Kidney (tissue), 14 donors: ENCODE results near the gene KLHL10. TPM values are rescaled to one million over a fixed set of nuclear protein-coding genes. Genes with fewer than 3 reads are reported as not detected.
A peak's percentile ranks its signal among the peaks of the same experiment; 100 is the strongest.

ENCODE experiments used
- DNase-seq, 5 donors: peaks; one replicate each; pipeline ENCODE4 v3.0.0-alpha.2; 2013 to 2020
- FAIRE-seq: peaks from 2 replicates; lab custom pipeline; 2012; peaks lifted over from hg19 to GRCh38; lab: Jason Lieb, UNC
- H3K27ac ChIP-seq, 2 donors: one replicate each; pipeline ENCODE4 v1.7.0; 2013; ENCODE audit warnings: low read depth in 2 of 2, low read length in 2 of 2, inconsistent platforms in 1 of 2
- H3K27me3 ChIP-seq: one replicate; pipeline ENCODE4 v1.7.1; 2013; ENCODE audit warnings: low read length, inconsistent platforms; ENCODE audit not compliant: control insufficient read depth, insufficient read depth
- H3K36me3 ChIP-seq, 3 donors: one replicate each; pipeline versions ENCODE4 v1.7.0 to v1.7.1; 2013; ENCODE audit warnings: low read length in 3 of 3, control low read depth in 1 of 3, inconsistent platforms in 1 of 3; ENCODE audit not compliant: insufficient read depth in 3 of 3, control insufficient read depth in 2 of 3
- H3K4me1 ChIP-seq, 3 donors: one replicate each; pipeline versions ENCODE4 v1.7.0 to v1.7.1; 2013; ENCODE audit warnings: low read length in 3 of 3, inconsistent platforms in 1 of 3, low read depth in 1 of 3; ENCODE audit not compliant: control insufficient read depth in 2 of 3, insufficient read depth in 2 of 3
- H3K4me3 ChIP-seq, 3 donors: one replicate each; pipeline versions ENCODE4 v1.7.0 to v1.8.1; 2013; ENCODE audit warnings: low read length in 3 of 3, control low read depth in 1 of 3, inconsistent platforms in 1 of 3
- H3K9ac ChIP-seq, 3 donors: one replicate each; pipeline versions ENCODE4 v1.7.0 to v1.7.1; 2013; ENCODE audit warnings: low read length in 3 of 3, control low read depth in 1 of 3, inconsistent platforms in 1 of 3
- H3K9me3 ChIP-seq, 3 donors: one replicate each; pipeline versions ENCODE4 v1.7.0 to v1.7.1; 2013; ENCODE audit warnings: low read length in 3 of 3, control low read depth in 1 of 3, inconsistent platforms in 1 of 3; ENCODE audit not compliant: control insufficient read depth in 2 of 3, insufficient read depth in 1 of 3
- intact Hi-C: fragments of 100-400 bp; cut with DNase I; formaldehyde crosslinking; loops from one replicate; pipeline ENCODE4 v1.11.1; 2022
- polyA plus RNA-seq: library from polyadenylated mRNA; stranded (reverse); fragments of 350-450 nt; fragmentation: Illumina TruSeq; extraction: RNeasy Lipid Tissue Mini Kit (QIAGEN cat#74804); gene quantifications from one replicate; pipeline ENCODE4 v1.2.3, GENCODE V29; 2014; ENCODE audit warnings: low read depth, low replicate concordance; ENCODE audit not compliant: insufficient read depth
- total RNA-seq: library from RNA; stranded (reverse); fragmentation: NEBNext Ultra II Directional; extraction: Animal tissue kit (Norgen Biotek cat#: 25700); gene quantifications from one replicate; pipeline ENCODE4 v1.2.1, GENCODE V29; 2021
- TF ChIP-seq, protein P1 (sequence below): IDR thresholded peaks from 3 replicates; pipeline ENCODE4 v1.5.1; 2012; ENCODE audit warnings: mild to moderate bottlenecking, moderate library complexity, borderline replicate concordance; ENCODE audit not compliant: insufficient read depth; ENCODE audit errors: extremely low read depth
- donor health status: control.
- donor health status: control.
- donor health status: control.
- donor health status: control.
- donor health status: control.
- donor health status: DM: yes; HTN: yes; CAD: no.
- donor health status: Normal renal cell carcinoma (clear cell type).

KLHL10 gene
- total and polyA plus RNA-seq, 2 donors from 2014 or later: 0.28 TPM; not detected in 1

DNA sequence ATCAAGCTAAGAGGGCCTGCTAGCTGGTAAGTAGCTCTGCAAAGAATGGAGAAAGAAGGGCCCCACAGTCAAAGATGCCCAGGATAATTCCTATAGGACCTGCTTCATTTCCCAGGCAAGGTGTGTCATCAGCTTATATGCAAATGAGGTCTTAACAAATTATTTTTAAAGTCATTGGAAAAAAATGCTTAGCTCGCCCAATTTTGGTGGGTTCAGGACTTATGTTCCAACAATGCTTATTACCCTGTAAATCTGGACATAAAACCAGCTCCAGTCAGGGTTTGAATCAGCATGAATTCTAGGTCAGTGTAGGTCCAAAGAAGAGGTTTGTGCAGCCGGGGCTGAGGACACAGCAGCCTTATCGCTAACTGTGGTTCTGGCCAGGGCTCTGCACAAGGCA is 55.8 kb downstream of the KLHL10 start:
- TF ChIP-seq, protein P1, sequence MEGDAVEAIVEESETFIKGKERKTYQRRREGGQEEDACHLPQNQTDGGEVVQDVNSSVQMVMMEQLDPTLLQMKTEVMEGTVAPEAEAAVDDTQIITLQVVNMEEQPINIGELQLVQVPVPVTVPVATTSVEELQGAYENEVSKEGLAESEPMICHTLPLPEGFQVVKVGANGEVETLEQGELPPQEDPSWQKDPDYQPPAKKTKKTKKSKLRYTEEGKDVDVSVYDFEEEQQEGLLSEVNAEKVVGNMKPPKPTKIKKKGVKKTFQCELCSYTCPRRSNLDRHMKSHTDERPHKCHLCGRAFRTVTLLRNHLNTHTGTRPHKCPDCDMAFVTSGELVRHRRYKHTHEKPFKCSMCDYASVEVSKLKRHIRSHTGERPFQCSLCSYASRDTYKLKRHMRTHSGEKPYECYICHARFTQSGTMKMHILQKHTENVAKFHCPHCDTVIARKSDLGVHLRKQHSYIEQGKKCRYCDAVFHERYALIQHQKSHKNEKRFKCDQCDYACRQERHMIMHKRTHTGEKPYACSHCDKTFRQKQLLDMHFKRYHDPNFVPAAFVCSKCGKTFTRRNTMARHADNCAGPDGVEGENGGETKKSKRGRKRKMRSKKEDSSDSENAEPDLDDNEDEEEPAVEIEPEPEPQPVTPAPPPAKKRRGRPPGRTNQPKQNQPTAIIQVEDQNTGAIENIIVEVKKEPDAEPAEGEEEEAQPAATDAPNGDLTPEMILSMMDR: no peak
- Histone ChIP-seq H3K27ac (no peak overlapping the region), H3K4me3 (no peak overlapping the region), H3K36me3 (peaks cover 2 to 45% (median 36%) of the 10 kb centered on the region in 3 donors), H3K27me3 (no peaks in the 10 kb centered on the region), H3K4me1 (peaks cover 0 to 3% (median 0%) of the 10 kb centered on the region in 3 donors), H3K9ac (no peak overlapping the region), H3K9me3 (no peaks in the 10 kb centered on the region)
- FAIRE-seq (no peak), DNase-seq (no peak)
- intact Hi-C loops: no loop called here

DNA sequence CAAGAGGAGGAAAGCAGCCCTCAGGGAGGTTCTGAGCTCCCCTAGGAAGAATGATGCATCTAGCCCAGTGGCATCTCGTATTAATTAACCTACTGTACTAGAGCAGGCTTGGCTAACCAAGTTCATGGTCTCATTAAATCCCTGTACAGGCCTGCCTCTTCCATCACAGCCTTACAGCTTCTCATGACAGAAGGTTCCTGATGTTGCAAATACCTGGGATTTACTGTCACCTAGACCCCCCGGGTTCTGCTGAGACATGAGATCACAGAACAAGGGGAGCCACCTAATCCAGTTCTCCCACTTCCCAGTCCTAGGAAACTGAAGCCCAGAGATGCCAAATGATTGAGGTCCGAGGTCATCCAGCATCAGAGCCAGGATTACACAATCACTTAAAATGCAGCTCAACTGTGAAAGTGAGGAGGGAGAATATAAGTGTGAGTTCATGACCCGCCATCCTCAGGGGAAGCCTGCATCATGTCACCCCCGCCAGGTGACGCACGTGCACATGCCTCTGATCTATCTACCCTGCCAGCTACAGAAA is 57.2 kb downstream of the KLHL10 start:
- no peak overlapping the region for H3K9ac ChIP-seq
- intact Hi-C loops: no loop called here
- H3K9me3 ChIP-seq: no peaks in the 10 kb centered on the region
- no peaks in the 10 kb centered on the region for H3K27me3 ChIP-seq
- no peak overlapping the region for H3K27ac ChIP-seq
- H3K4me3 ChIP-seq: no peak overlapping the region
- FAIRE-seq (no peak), DNase-seq (peak in 2 of 5 donors; percentile 14 to 38)
- peaks cover 0 to 3% (median 0%) of the 10 kb centered on the region in 3 donors for H3K4me1 ChIP-seq
- TF ChIP-seq, protein P1: no peak
- H3K36me3 ChIP-seq: peaks cover 2 to 43% (median 37%) of the 10 kb centered on the region in 3 donors

DNA sequence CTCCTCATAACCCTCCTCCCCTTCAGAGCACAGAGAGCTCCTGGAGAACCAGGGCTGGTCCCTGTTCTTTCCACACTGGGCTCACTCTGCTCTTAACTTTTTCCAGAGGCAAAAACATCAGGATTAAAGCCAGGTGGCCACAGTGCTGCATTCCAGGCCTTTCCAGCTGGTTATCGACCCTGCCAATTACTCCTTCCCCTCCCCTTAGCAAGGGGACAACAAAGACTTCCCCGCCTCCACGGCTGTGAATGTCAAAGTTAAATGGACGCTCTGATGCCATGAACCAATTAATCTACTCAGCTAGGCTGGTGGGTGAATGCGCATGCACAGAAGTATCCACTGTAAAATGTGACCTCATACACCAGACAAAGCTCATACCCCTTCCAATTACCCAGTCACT is 58.0 kb downstream of the KLHL10 start:
- no peaks in the 10 kb centered on the region for H3K27me3 ChIP-seq
- intact Hi-C loops: no loop called here
- FAIRE-seq: no peak

More for the DNA sequence above, 58.0 kb downstream of the KLHL10 start:
- H3K9ac ChIP-seq: no peak overlapping the region
- no peaks in the 10 kb centered on the region for H3K9me3 ChIP-seq
- TF ChIP-seq, protein P1: no peak
- H3K27ac ChIP-seq: no peak overlapping the region
- no peak overlapping the region for H3K4me3 ChIP-seq
- peaks cover 0 to 3% (median 0%) of the 10 kb centered on the region in 3 donors for H3K4me1 ChIP-seq
- peak in 1 of 5 donors; percentile 32 for DNase-seq
- H3K36me3 ChIP-seq: peaks cover 4 to 42% (median 34%) of the 10 kb centered on the region in 3 donors
